IMR-90 (cell line): ENCODE data around the gene HDAC6.

Source experiments
- BHLHE40 ChIP-seq: fragments of 150-350 bp; IDR thresholded peaks from 2 replicates; pipeline ENCODE4 v1.6.1; 2016; ENCODE audit warnings: mild to moderate bottlenecking, low read depth, low read length
- CEBPB ChIP-seq: IDR thresholded peaks from 2 replicates; pipeline ENCODE4 v1.6.1; 2012; ENCODE audit warnings: low read depth, low read length, improper control_type of control experiment
- CHD1 ChIP-seq: IDR thresholded peaks from 2 replicates; pipeline ENCODE4 v1.6.1; 2012; ENCODE audit warnings: low read depth, low read length, improper control_type of control experiment
- FOS ChIP-seq: fragments of 150-350 bp; IDR thresholded peaks from 2 replicates; pipeline ENCODE4 v1.6.1; 2016; ENCODE audit warnings: low read depth, low read length
- MAZ ChIP-seq: IDR thresholded peaks from 2 replicates; pipeline ENCODE4 v1.6.1; 2012; ENCODE audit warnings: low read depth, mild to moderate bottlenecking, low read length, improper control_type of control experiment, moderate library complexity, borderline replicate concordance
- MXI1 ChIP-seq: IDR thresholded peaks from 2 replicates; pipeline ENCODE4 v1.6.1; 2012; ENCODE audit warnings: low read depth, mild to moderate bottlenecking, low read length, moderate library complexity, borderline replicate concordance
- POLR2A ChIP-seq: IDR thresholded peaks from 2 replicates; pipeline ENCODE4 v1.6.1; 2012; ENCODE audit warnings: mild to moderate bottlenecking, low read depth, low read length
- RAD21 ChIP-seq: IDR thresholded peaks from 2 replicates; pipeline ENCODE4 v1.6.1; 2012; ENCODE audit warnings: low read length, improper control_type of control experiment
- RCOR1 ChIP-seq: IDR thresholded peaks from 2 replicates; pipeline ENCODE4 v1.6.1; 2012; ENCODE audit warnings: mild to moderate bottlenecking, low read length, improper control_type of control experiment; ENCODE audit not compliant: insufficient replicate concordance
- RFX5 ChIP-seq: IDR thresholded peaks from 2 replicates; pipeline ENCODE4 v1.8.0; 2012; ENCODE audit warnings: low read depth, mild to moderate bottlenecking, low read length, moderate library complexity
- SMC3 ChIP-seq: fragments of 150-350 bp; IDR thresholded peaks from 2 replicates; pipeline ENCODE4 v1.6.1; 2016; ENCODE audit warnings: low read depth, mild to moderate bottlenecking, antibody characterized with exemption, low read length, moderate library complexity
- TF ChIP-seq, protein P1 (sequence below): conservative IDR thresholded peaks from 2 replicates; pipeline ENCODE4 v1.5.1; 2012; ENCODE audit warnings: mild to moderate bottlenecking, low read depth, low read length, improper control_type of control experiment

DNA sequence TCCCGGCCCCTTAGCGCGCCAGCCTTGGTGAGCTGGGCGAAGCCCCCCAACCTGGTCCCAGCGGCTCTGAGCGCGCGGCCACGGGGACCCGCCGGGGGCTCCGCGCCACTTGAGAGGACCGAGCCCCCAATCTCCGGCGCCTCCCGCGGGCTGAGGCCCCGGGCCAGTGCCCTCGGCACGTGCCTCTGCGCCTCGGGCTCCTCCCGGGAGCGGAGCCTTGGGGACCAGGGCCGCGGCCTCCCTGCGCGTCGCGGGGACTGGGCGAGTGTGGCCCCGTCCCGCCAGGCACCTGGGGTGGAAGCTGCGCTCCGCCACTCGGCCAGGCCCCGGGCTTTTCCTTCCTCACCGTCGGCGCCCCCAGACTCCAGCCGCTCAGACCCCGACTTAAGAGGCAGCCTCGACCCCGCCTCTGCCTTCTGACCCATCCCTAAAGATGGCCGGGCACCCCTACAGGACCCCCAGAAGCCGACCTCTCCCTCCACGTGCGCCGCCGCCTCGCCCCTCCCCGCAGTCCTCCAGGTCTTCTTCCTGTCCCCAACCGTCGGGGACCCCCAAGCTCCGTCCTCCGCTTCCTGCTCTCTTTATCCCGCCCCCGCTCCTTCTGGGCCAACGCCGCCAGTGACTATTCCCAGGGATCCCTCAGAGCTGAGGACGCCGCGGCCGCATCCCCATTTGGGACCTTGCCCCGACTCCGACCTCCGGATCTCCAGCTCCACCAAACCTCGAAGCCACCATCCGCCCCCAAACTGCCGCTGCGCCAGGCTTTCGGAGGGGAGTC lies 25.2 kb downstream of the HDAC6 start:
- no peak for TF ChIP-seq FOS
- TF ChIP-seq, protein P1, sequence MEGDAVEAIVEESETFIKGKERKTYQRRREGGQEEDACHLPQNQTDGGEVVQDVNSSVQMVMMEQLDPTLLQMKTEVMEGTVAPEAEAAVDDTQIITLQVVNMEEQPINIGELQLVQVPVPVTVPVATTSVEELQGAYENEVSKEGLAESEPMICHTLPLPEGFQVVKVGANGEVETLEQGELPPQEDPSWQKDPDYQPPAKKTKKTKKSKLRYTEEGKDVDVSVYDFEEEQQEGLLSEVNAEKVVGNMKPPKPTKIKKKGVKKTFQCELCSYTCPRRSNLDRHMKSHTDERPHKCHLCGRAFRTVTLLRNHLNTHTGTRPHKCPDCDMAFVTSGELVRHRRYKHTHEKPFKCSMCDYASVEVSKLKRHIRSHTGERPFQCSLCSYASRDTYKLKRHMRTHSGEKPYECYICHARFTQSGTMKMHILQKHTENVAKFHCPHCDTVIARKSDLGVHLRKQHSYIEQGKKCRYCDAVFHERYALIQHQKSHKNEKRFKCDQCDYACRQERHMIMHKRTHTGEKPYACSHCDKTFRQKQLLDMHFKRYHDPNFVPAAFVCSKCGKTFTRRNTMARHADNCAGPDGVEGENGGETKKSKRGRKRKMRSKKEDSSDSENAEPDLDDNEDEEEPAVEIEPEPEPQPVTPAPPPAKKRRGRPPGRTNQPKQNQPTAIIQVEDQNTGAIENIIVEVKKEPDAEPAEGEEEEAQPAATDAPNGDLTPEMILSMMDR, result no peak
- TF ChIP-seq SMC3, result no peak
- no peak for TF ChIP-seq POLR2A
- TF ChIP-seq MXI1, result no peak
- no peak for TF ChIP-seq CHD1
- TF ChIP-seq CEBPB, result no peak
- TF ChIP-seq RCOR1, result no peak
- TF ChIP-seq BHLHE40, result no peak
- no peak for TF ChIP-seq RAD21
- TF ChIP-seq MAZ, result no peak
- TF ChIP-seq RFX5, result no peak
